GM19467 (cell line): Measurements from ENCODE around the gene PTPN4.
"Not testable (repeated sequence)": the region's sequence is repeated elsewhere in the genome, so short reads cannot be mapped to it uniquely, and the experiment has no call there.

ENCODE experiments used
- ATAC-seq: cut with Tn5 transposase; IDR thresholded peaks from one replicate; pipeline ENCODE4 v1.9.1; 2021; ENCODE audit warnings: mild to moderate bottlenecking, moderate library complexity; ENCODE audit not compliant: unreplicated experiment

PTPN4 gene

DNA sequence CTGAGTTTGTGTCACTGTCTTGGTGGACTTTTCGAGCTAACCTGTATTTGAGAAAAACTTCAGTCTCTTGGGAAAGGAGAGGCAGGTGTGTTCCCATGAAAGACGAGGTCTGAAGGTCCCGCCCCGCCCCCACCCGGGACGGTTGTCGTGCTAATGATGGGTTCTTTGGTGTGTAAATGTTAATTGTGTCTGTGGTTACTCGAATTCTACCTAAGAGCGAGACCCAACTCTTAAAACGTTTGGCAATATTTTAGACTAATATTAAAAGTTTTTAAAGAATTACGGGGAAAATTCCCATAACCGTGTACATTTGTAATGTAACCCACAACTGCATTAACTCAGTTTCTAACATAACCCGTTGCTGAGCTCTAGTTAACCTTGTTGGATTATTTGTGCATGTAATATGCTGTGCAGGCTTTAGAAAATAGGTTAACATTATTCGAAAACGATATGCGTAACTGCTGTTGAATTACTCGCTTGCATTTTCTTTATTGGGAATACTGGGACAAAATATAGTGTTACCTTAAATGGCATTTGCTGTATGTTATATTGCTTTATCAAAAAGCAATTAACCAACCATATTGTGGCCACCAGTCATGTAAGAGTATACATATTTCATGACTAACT is 254.0 kb downstream of the PTPN4 start:
- ATAC-seq = no peak

GRCh38 chr2:120014226-120014980 is 254.7 kb downstream of the PTPN4 start:
- ATAC-seq = no peak

GRCh38 chr2:120016800-120017199 is 257.1 kb downstream of the PTPN4 start:
- no peak for ATAC-seq

DNA sequence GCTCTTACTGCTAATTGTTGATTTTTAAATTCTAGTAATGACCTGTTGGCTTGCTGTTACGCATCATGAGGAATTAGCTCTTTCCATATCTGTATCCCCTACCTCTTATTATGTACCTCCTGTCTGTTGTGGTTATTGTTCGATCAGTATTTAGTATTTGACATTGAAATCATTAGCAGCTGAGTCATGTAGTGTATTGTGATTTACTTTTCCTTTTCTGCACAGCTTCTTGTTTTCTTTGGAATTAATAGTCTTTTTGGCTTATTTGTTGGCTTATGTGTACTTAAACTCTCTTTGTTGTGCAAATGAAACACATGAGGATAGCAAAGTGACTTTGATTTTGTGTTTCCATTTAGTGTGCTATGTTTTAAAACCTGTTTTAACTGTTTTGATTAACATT is 257.5 kb downstream of the PTPN4 start:
- ATAC-seq = no peak

GRCh38 chr2:120018549-120018948 is 258.8 kb downstream of the PTPN4 start:
- ATAC-seq = no peak

GRCh38 chr2:120020554-120020953 is 260.8 kb downstream of the PTPN4 start:
- ATAC-seq = no peak

GRCh38 chr2:120022505-120022904 is 262.8 kb downstream of the PTPN4 start:
- ATAC-seq = not testable (repeated sequence)

- ATAC-seq = no peak
Observed at GRCh38 chr2:120026890-120027289, 267.2 kb downstream of the PTPN4 start.

DNA sequence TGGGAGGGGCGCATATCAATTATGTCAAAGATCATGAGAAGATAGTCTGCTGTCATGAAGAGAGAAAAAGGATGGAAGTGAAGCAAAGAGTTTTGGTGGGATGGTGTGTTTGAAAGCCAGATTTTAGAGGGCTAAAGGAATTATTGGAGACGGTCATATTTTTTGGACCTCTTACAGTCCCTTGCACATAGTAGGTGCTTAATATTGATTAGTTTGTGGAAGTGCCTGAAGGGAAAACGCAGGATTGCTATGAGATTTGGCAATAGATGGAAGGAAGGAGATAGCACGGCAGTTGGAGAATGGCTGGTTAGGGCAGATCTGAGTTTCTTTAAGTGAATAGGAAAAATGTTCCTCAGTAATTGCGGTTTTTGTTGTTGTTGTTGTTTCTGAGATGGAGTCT is 269.1 kb downstream of the PTPN4 start:
- no peak for ATAC-seq

GRCh38 chr2:120029672-120030640 is 270.2 kb downstream of the PTPN4 start:
- ATAC-seq = no peak

- no peak for ATAC-seq
Observed at GRCh38 chr2:120032297-120032696, 272.6 kb downstream of the PTPN4 start.
